Measurements from ENCODE around the gene CFAP20DC.

- TF ChIP-seq CTCF (IDR thresholded peaks at IDR 0.05) (no peak), POLR2A (IDR thresholded peaks at IDR 0.05) (no peak)
Measured at GRCh38 chr3:58861551-58861950, 188.3 kb downstream of the CFAP20DC start.
